Fibroblast of the aortic adventitia (primary cell): Measurements from ENCODE around the gene MBOAT2. TPM values are rescaled to one million over a fixed set of nuclear protein-coding genes. Genes with fewer than 3 reads are reported as not detected.
A peak's percentile ranks its signal among the peaks of the same experiment; 100 is the strongest.

Source experiments
- DNase-seq: peaks from one replicate; pipeline ENCODE4 v3.0.0-alpha.2; 2010; ENCODE audit warnings: low read depth
- H3K4me3 ChIP-seq: 2 replicates; pipeline ENCODE4 v1.5.1; 2011; ENCODE audit warnings: low read depth, mild to moderate bottlenecking, control low read depth, low read length, moderate library complexity
- CTCF ChIP-seq: IDR thresholded peaks from 2 replicates; pipeline ENCODE4 v1.5.1; 2011; ENCODE audit warnings: mild to moderate bottlenecking, low read length, control low read depth, inconsistent platforms; ENCODE audit not compliant: insufficient read depth
- total RNA-seq: library from RNA; depleted of rRNA; stranded (reverse); fragments of >200 nt; gene quantifications from 2 replicates; pipeline ENCODE4 v1.2.3, GENCODE V29; 2012; ENCODE audit warnings: low replicate concordance

Gene MBOAT2
- total RNA-seq, 1 donor, result 37.1 TPM

GRCh38 chr2:9029721-9030120, 26.2 kb upstream of the MBOAT2 start:
- no peak for TF ChIP-seq CTCF
- no peak overlapping the region for H3K4me3 ChIP-seq
- DNase-seq, result no peak

DNA sequence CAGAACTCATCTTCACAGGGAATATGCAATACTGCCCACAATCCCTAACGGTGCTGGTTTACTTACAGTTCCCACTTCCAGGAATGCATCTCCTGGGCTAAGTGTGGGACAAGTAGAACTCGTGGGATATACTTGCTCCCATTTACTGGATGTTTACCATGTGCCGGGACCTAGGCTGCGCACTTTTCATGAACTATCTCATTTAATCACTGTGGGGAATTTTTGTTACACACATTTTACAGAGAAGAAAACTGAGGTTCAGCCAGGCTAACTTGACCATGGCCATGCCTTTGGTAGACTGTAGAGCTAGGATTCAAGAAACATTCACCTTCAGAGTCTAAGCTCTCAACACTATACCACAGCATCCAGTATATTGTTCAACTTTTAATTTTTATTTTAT, 24.4 kb upstream of the MBOAT2 start:
- no peak for DNase-seq
- TF ChIP-seq CTCF, result no peak

GRCh38 chr2:9025746-9026145, 22.3 kb upstream of the MBOAT2 start:
- H3K4me3 ChIP-seq, result no peak overlapping the region
- no peak for TF ChIP-seq CTCF
- DNase-seq, result no peak

More for the DNA sequence above, 24.4 kb upstream of the MBOAT2 start:
- H3K4me3 ChIP-seq, result no peak overlapping the region

DNA sequence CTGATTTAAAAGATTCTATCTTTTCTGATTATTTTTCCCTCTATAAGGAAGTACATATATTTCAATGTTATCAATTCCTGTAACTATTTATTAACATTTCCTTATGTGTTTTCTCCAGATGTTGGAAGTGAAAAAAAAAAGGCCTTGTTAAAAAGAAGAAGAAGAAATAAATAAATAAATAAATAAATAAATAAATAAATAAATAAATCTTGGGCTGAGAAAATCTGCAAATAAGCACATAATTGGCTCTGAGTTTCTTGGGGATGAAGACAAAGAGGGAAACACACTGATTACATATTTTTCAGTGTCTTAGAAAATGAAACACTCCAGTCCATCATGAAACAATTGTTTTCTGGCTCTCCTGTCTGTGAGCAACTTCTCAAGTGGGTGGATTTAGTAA, 21.1 kb upstream of the MBOAT2 start:
- H3K4me3 ChIP-seq, result no peak overlapping the region
- TF ChIP-seq CTCF, result no peak
- no peak for DNase-seq

GRCh38 chr2:9021563-9022211, 18.2 kb upstream of the MBOAT2 start:
- TF ChIP-seq CTCF, result no peak
- no peak overlapping the region for H3K4me3 ChIP-seq
- DNase-seq, result no peak

- DNase-seq, result no peak
- no peak overlapping the region for H3K4me3 ChIP-seq
- no peak for TF ChIP-seq CTCF
These were observed 16.8 kb upstream of the MBOAT2 start for GRCh38 chr2:9020267-9020666.

DNA sequence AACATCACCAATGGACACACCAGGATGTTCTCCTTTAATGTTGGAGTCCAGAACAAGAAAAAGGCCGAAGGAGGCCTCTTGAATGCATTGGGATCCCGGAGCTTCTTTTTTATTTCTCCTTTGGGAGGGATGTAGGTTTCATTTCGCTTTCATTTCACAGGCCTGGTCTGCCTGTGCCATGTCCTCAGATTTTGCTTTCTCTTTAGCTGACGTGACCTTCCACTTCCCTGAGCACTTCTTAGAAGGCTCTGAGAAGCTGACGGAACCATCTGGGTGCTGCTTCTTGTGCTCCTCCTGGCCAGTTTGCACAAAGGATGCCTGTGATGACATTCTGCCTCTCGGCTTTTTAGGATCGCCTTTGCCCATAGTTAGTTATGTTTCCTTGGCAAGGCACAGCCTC, 15.1 kb upstream of the MBOAT2 start:
- DNase-seq, result peak; percentile 22
- no peak for TF ChIP-seq CTCF
- no peak overlapping the region for H3K4me3 ChIP-seq
